Parathyroid adenoma (tissue), 2 donors: Measurements from ENCODE around the gene SPATA32.

Experiments used
- H2AFZ ChIP-seq: fragments of 300-600 bp; sonication (generic); one replicate; pipeline ENCODE4 v1.7.0; 2017; ENCODE audit warnings: antibody characterized with exemption, mild to moderate bottlenecking
- H3K27ac ChIP-seq: fragments of 300-600 bp; sonication (generic); one replicate; pipeline ENCODE4 v1.7.0; 2017
- H3K27me3 ChIP-seq: fragments of 300-600 bp; sonication (generic); one replicate; pipeline ENCODE4 v1.7.0; 2017; ENCODE audit warnings: low read length; ENCODE audit not compliant: control insufficient read depth, insufficient read depth
- H3K36me3 ChIP-seq: fragments of 300-600 bp; sonication (generic); one replicate; pipeline ENCODE4 v1.7.0; 2017; ENCODE audit warnings: low read length; ENCODE audit not compliant: control insufficient read depth, insufficient read depth
- H3K4me1 ChIP-seq: fragments of 300-600 bp; sonication (generic); one replicate; pipeline ENCODE4 v1.7.0; 2017; ENCODE audit warnings: control low read depth
- H3K4me2 ChIP-seq: fragments of 300-600 bp; sonication (generic); one replicate; pipeline ENCODE4 v1.7.0; 2017; ENCODE audit warnings: low read length
- H3K4me3 ChIP-seq: fragments of 300-600 bp; sonication (generic); one replicate; pipeline ENCODE4 v1.7.0; 2017; ENCODE audit warnings: low read depth, low read length
- H3K79me2 ChIP-seq: fragments of 300-600 bp; sonication (generic); one replicate; pipeline ENCODE4 v1.7.0; 2017; ENCODE audit warnings: control low read depth
- H3K9ac ChIP-seq: fragments of 300-600 bp; sonication (generic); one replicate; pipeline ENCODE4 v1.7.0; 2017; ENCODE audit warnings: mild to moderate bottlenecking
- H3K9me3 ChIP-seq: fragments of 300-600 bp; sonication (generic); one replicate; pipeline ENCODE4 v1.7.0; 2017; ENCODE audit warnings: low read length; ENCODE audit not compliant: control insufficient read depth
- TF ChIP-seq, protein P1 (sequence below): fragments of 300-600 bp; sonication (generic); IDR thresholded peaks from one replicate; pipeline ENCODE4 v1.7.0; 2017; ENCODE audit warnings: antibody characterized with exemption, mild to moderate bottlenecking
- donor health status: primary hyperparathyroidism.

Gene SPATA32

DNA sequence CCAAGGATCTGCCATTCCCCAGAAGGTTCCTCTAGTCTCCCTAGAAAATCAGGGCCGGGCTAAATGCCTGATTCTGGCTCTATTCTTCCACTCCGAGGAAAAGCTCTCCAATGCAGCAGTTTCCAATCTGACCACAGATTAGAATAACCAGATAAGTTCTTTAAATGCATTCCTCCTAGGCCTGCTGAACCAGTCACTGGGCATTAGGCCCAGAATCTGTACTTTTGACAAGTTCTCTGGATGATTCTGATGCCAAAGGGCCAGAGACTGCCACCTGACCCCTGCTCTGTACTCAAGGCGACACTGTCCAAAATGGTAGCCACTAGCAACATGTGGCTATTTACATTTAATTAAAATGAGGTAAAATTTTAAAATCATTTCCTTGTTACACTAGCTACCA, 32.6 kb upstream of the SPATA32 start:
- peaks cover 24% of the 10 kb centered on the region for H3K79me2 ChIP-seq
- H3K36me3 ChIP-seq: no peaks in the 10 kb centered on the region
- H3K4me1 ChIP-seq: peaks cover 52% of the 10 kb centered on the region
- H3K4me3 ChIP-seq: no peak overlapping the region
- TF ChIP-seq, protein P1, sequence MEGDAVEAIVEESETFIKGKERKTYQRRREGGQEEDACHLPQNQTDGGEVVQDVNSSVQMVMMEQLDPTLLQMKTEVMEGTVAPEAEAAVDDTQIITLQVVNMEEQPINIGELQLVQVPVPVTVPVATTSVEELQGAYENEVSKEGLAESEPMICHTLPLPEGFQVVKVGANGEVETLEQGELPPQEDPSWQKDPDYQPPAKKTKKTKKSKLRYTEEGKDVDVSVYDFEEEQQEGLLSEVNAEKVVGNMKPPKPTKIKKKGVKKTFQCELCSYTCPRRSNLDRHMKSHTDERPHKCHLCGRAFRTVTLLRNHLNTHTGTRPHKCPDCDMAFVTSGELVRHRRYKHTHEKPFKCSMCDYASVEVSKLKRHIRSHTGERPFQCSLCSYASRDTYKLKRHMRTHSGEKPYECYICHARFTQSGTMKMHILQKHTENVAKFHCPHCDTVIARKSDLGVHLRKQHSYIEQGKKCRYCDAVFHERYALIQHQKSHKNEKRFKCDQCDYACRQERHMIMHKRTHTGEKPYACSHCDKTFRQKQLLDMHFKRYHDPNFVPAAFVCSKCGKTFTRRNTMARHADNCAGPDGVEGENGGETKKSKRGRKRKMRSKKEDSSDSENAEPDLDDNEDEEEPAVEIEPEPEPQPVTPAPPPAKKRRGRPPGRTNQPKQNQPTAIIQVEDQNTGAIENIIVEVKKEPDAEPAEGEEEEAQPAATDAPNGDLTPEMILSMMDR: no peak
- H3K9ac ChIP-seq: no peak overlapping the region
- H3K4me2 ChIP-seq: peak overlapping the region; percentile 46
- peak overlapping the region; percentile 72 for H3K27ac ChIP-seq
- no peak overlapping the region for H2AFZ ChIP-seq
- H3K9me3 ChIP-seq: no peaks in the 10 kb centered on the region
- H3K27me3 ChIP-seq: no peaks in the 10 kb centered on the region

- Histone ChIP-seq H3K4me3 (no peak overlapping the region), H3K4me2 (peak overlapping the region; percentile 46), H3K27ac (peak overlapping the region; percentile 72), H3K27me3 (no peaks in the 10 kb centered on the region), H3K36me3 (no peaks in the 10 kb centered on the region), H3K4me1 (peaks cover 60% of the 10 kb centered on the region), H3K9ac (peak overlapping the region; percentile 17), H3K9me3 (no peaks in the 10 kb centered on the region), H3K79me2 (peaks cover 24% of the 10 kb centered on the region), H2AFZ (no peak overlapping the region)
- TF ChIP-seq, protein P1: no peak
Observed at GRCh38 chr17:45293413-45294211, 31.7 kb upstream of the SPATA32 start.

DNA sequence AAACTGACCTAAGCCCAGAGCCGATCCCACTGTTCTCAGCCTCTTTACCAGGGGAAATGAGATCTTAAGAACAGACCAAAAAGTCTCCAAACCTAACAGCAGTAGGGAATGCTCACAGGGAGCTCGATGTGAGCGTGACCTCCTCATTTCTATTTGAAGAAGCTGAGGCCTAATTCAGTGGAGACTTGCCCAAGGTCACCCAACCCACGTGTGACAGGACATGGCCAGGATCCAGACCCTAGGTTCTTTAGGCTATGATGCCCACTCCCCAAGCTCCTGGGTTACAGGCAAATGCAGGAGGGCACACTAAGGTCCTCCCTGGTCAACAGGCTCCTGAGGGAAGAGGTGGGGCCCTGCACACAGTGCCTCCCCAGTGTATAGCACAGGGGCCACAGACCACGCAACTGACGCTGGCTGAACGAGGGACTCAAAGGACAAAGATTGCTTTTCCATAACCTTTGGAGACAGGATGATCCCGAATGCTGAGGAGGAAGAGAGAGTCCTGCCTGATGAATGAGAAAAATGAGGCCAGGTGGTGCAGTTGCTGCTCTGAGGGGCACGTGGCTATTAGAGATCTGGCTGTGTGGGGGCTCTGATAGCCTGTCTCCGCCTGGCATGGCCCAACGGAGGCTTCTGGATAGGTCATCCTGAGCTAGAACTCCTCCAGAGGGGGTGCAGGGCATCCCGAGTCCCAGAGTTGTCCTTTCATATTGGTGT, 31.0 kb upstream of the SPATA32 start:
- Histone ChIP-seq H3K4me1 (peaks cover 67% of the 10 kb centered on the region), H3K4me3 (no peak overlapping the region)
- TF ChIP-seq, protein P1: no peak

GRCh38 chr17:45291171-45291805, 29.4 kb upstream of the SPATA32 start:
- no peak overlapping the region for H3K9ac ChIP-seq
- no peaks in the 10 kb centered on the region for H3K27me3 ChIP-seq
- no peaks in the 10 kb centered on the region for H3K36me3 ChIP-seq
- no peak overlapping the region for H3K4me3 ChIP-seq
- TF ChIP-seq, protein P1: no peak
- H2AFZ ChIP-seq: no peak overlapping the region
- H3K4me2 ChIP-seq: no peak overlapping the region
- H3K27ac ChIP-seq: no peak overlapping the region
- peaks cover 69% of the 10 kb centered on the region for H3K4me1 ChIP-seq
- H3K79me2 ChIP-seq: peaks cover 21% of the 10 kb centered on the region
- H3K9me3 ChIP-seq: no peaks in the 10 kb centered on the region

More for the DNA sequence above, 31.0 kb upstream of the SPATA32 start:
- Histone ChIP-seq H3K9me3 (no peaks in the 10 kb centered on the region), H3K36me3 (no peaks in the 10 kb centered on the region), H3K27ac (peak overlapping the region; percentile 72), H3K79me2 (peaks cover 24% of the 10 kb centered on the region), H2AFZ (no peak overlapping the region), H3K4me2 (peak overlapping the region; percentile 46), H3K9ac (no peak overlapping the region), H3K27me3 (no peaks in the 10 kb centered on the region)
